IMR-90 (cell line): ENCODE data around the gene TBL3.

Source experiments
- CEBPB ChIP-seq: IDR thresholded peaks from 2 replicates; pipeline ENCODE4 v1.6.1; 2012; ENCODE audit warnings: low read depth, low read length, improper control_type of control experiment
- CTCF ChIP-seq: conservative IDR thresholded peaks from 2 replicates; pipeline ENCODE4 v1.5.1; 2012; ENCODE audit warnings: mild to moderate bottlenecking, low read depth, low read length, improper control_type of control experiment
- ELK1 ChIP-seq: fragments of 150-350 bp; IDR thresholded peaks from 2 replicates; pipeline ENCODE4 v1.6.1; 2016; ENCODE audit warnings: low read depth, mild to moderate bottlenecking, low read length, moderate library complexity, borderline replicate concordance
- FOS ChIP-seq: fragments of 150-350 bp; IDR thresholded peaks from 2 replicates; pipeline ENCODE4 v1.6.1; 2016; ENCODE audit warnings: low read depth, low read length
- MXI1 ChIP-seq: IDR thresholded peaks from 2 replicates; pipeline ENCODE4 v1.6.1; 2012; ENCODE audit warnings: low read depth, mild to moderate bottlenecking, low read length, moderate library complexity, borderline replicate concordance
- NFE2L2 ChIP-seq: fragments of 150-350 bp; IDR thresholded peaks from 2 replicates; pipeline ENCODE4 v1.6.1; 2016; ENCODE audit warnings: low read depth, mild to moderate bottlenecking, low read length
- POLR2A ChIP-seq: IDR thresholded peaks from 2 replicates; pipeline ENCODE4 v1.6.1; 2012; ENCODE audit warnings: mild to moderate bottlenecking, low read depth, low read length
- RAD21 ChIP-seq: IDR thresholded peaks from 2 replicates; pipeline ENCODE4 v1.6.1; 2012; ENCODE audit warnings: low read length, improper control_type of control experiment
- RFX5 ChIP-seq: IDR thresholded peaks from 2 replicates; pipeline ENCODE4 v1.8.0; 2012; ENCODE audit warnings: low read depth, mild to moderate bottlenecking, low read length, moderate library complexity

DNA sequence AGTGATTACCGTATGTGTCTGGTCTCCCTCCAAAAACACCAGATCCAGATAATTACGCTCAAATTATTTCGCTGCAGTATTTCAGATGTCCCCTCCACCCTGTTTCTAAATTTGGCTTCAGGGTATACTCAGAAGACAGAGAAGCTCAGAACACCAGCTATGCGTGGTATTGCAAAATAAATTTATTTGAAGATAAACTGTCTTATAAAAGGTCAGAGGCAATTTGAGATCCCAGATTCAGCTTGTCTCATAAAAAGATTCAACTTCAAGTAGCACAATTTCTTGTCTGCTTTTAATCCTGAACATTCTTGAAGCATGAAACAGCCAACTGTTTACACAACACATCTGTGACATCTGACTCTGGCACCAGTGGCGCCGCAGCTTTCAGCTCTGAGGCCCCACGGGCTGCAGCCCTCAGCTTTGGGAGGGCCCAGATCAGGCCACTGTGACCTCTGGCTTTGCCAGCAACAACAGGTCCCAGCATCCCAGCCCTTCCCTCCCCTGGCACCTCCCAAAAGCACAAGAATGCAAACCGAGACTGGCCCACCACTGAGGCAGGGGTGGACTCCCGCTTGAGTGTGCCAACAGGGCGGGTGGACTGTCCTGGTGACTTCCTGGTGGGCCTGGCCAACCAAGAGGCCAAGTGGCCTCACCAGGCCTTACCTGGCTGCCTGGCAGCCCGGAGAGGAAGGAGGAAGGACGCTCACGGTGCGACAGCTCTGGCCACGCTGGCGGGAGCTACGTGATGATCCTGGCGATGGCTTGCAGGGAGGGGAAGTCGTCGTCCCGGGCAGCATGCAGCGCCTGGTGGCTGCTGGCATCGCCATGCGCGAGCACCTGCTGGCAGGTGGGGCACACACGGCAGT is 25.9 kb downstream of the TBL3 start:
- no peak for TF ChIP-seq RFX5
- TF ChIP-seq CTCF, result no peak
- TF ChIP-seq ELK1, result no peak
- no peak for TF ChIP-seq POLR2A
- TF ChIP-seq CEBPB, result no peak; the same call in 1 of the 2 replicates
- no peak for TF ChIP-seq MXI1
- TF ChIP-seq RAD21, result no peak
- TF ChIP-seq NFE2L2, result no peak
- TF ChIP-seq FOS, result no peak
